Liver (tissue), 3 donors: ENCODE results near the gene SOX6.

ENCODE experiments used
- GABPA ChIP-seq, 2 donors: IDR thresholded peaks in 1 of 2; conservative IDR thresholded peaks in 1 of 2; 2 replicates each; pipeline ENCODE4 v1.6.1; 2016; ENCODE audit warnings: antibody characterized with exemption in 2 of 2, mild to moderate bottlenecking in 1 of 2, moderate library complexity in 1 of 2
- HNF4G ChIP-seq: IDR thresholded peaks from 2 replicates; pipeline ENCODE4 v1.6.1; 2016; ENCODE audit warnings: antibody characterized with exemption
- SP1 ChIP-seq: IDR thresholded peaks from 2 replicates; pipeline ENCODE4 v1.6.1; 2018; ENCODE audit warnings: antibody characterized with exemption, mild to moderate bottlenecking
- TAF1 ChIP-seq: conservative IDR thresholded peaks from 2 replicates; pipeline ENCODE4 v1.6.1; 2016; ENCODE audit warnings: antibody characterized with exemption, mild to moderate bottlenecking
- TF ChIP-seq, protein P1 (sequence below): fragments of 150-350 bp; IDR thresholded peaks from 2 replicates; pipeline ENCODE4 v1.5.1; 2017; ENCODE audit warnings: improper control_type of control experiment, low read depth, low read length; ENCODE audit not compliant: missing input control
- donor health status: healthy.
- donor health status: healthy.

DNA sequence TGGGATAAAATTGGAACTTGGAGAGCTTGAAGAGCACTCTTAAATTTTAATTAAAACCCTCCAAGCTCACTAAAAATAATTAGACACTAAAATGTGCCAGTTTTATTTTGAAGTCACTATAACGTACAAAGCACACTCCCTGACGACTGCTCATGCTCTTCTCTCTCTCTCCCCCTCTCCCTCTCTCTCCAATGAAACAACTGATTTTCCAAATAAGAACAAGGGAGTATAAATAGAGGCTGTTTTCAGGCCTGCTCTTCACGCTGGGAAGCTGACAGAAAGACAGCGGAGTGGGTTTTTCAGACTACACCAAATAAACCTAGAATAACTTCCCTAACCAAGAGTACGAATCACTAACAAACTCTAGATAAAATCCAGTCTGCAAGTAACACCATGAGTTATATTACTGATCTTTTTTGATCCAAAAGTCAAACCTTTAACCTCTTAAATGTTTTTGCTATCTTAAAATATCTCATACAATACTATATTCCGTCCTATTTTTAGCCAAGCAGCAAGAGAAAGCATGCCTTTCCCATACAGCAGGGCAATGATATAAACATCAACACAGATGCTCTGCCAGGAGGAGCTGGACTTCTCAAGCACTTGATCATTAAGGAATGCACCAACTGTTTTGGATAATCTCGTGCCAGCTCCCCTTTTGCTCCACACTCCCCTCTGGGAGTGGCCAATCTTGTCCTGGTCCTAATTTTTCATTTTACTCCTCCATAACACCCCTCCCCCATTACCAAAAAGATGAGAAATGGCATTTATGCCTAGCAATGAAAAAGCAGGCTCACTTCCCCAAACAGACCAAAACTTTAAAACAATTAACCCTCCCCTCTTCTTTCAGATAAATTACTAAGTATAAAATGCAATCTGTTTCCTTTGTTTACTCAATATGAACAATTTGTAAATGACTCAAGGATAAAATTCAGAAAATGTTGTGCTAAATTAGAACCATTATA is 116.9 kb downstream of the SOX6 start:
- TF ChIP-seq, protein P1, sequence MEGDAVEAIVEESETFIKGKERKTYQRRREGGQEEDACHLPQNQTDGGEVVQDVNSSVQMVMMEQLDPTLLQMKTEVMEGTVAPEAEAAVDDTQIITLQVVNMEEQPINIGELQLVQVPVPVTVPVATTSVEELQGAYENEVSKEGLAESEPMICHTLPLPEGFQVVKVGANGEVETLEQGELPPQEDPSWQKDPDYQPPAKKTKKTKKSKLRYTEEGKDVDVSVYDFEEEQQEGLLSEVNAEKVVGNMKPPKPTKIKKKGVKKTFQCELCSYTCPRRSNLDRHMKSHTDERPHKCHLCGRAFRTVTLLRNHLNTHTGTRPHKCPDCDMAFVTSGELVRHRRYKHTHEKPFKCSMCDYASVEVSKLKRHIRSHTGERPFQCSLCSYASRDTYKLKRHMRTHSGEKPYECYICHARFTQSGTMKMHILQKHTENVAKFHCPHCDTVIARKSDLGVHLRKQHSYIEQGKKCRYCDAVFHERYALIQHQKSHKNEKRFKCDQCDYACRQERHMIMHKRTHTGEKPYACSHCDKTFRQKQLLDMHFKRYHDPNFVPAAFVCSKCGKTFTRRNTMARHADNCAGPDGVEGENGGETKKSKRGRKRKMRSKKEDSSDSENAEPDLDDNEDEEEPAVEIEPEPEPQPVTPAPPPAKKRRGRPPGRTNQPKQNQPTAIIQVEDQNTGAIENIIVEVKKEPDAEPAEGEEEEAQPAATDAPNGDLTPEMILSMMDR: no peak
- TF ChIP-seq SP1: no peak
- TF ChIP-seq HNF4G: no peak
- TF ChIP-seq TAF1: no peak
- no peak for TF ChIP-seq GABPA (IDR thresholded peaks at IDR 0.05 in 1 of 2, conservative IDR thresholded peaks at IDR 0.05 in 1 of 2)
